Uterus (tissue), 2 donors: ENCODE results near the gene KRCC1.

Experiments used
- POLR2A ChIP-seq, 2 donors: fragments of 450-650 bp; IDR thresholded peaks; one replicate each; pipeline ENCODE4 v1.6.1; 2016; ENCODE audit warnings: antibody characterized with exemption in 2 of 2, mild to moderate bottlenecking in 1 of 2, moderate library complexity in 1 of 2
- TF ChIP-seq, protein P1 (sequence below), 4 experiments: fragments of 200-600 bp in 2 of 4; fragments of 450-650 bp in 2 of 4; sonication (generic) in 2 of 4; IDR thresholded peaks; one replicate each; pipeline ENCODE4 v1.5.1; 2016 to 2019; ENCODE audit warnings: antibody characterized with exemption in 4 of 4, mild to moderate bottlenecking in 2 of 4, moderate library complexity in 1 of 4

DNA sequence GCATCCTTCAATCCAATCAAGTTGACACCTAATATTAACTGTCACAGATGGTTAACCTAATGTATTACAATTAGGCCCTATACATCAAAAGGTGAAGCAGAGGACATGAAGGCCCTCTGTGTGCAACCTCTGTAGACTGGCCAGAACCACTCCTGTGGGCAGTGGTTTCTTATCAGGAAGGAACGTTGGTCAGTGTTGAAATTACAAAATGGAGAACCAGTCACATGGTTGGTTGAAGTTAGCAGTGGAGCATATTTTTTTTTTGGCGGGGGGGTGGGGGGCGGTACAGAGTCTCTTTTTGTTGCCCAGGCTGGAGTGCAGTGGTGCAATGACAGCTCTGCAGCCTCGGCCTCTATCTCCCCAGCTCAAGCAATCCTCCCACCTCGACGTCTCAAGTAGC lies 59.0 kb downstream of the KRCC1 start:
- TF ChIP-seq, protein P1, sequence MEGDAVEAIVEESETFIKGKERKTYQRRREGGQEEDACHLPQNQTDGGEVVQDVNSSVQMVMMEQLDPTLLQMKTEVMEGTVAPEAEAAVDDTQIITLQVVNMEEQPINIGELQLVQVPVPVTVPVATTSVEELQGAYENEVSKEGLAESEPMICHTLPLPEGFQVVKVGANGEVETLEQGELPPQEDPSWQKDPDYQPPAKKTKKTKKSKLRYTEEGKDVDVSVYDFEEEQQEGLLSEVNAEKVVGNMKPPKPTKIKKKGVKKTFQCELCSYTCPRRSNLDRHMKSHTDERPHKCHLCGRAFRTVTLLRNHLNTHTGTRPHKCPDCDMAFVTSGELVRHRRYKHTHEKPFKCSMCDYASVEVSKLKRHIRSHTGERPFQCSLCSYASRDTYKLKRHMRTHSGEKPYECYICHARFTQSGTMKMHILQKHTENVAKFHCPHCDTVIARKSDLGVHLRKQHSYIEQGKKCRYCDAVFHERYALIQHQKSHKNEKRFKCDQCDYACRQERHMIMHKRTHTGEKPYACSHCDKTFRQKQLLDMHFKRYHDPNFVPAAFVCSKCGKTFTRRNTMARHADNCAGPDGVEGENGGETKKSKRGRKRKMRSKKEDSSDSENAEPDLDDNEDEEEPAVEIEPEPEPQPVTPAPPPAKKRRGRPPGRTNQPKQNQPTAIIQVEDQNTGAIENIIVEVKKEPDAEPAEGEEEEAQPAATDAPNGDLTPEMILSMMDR (IDR thresholded peaks at IDR 0.05) = no peak
- no peak for TF ChIP-seq POLR2A (IDR thresholded peaks at IDR 0.05)
